ENCODE measurements around the gene ACCSL. TPM values are rescaled to one million over a fixed set of nuclear protein-coding genes. Genes with fewer than 3 reads are reported as not detected.

ACCSL gene
- total RNA-seq, 1 experiment from 2014 or later = not detected

GRCh38 chr11:44028816-44029506, 18.8 kb upstream of the ACCSL start:
- Histone ChIP-seq H2AFZ (ENCODE audit: low read length) (no peak overlapping the region), H3K9me2 (replicated peaks; ENCODE audit: low read length) (no peaks in the 10 kb centered on the region), H3K9ac (ENCODE audit: low read length) (no peak overlapping the region), H3K9me3 (ENCODE audit: low read length) (no peaks in the 10 kb centered on the region; the same call in 1 of the 2 replicates), H3K36me3 (ENCODE audit: low read depth, low read length) (no peaks in the 10 kb centered on the region), H3K79me2 (ENCODE audit: low read length) (no peaks in the 10 kb centered on the region), H3K4me2 (ENCODE audit: low read length) (no peak overlapping the region), H3K27me3 (ENCODE audit: low read length) (no peaks in the 10 kb centered on the region), H3K4me1 (ENCODE audit: insufficient read depth, low read length) (no peaks in the 10 kb centered on the region), H3K27ac (ENCODE audit: low read length) (no peak overlapping the region), H3F3A (ENCODE audit: low read length, unreplicated experiment) (no peaks in the 10 kb centered on the region), H3K4me3 (ENCODE audit: low read length) (no peak overlapping the region), H4K20me1 (ENCODE audit: low read length) (no peaks in the 10 kb centered on the region)
- DNase-seq (no peak), ATAC-seq (no peak)
- ChIA-PET POLR2A (ENCODE audit: unreplicated experiment) (no interaction called here), CTCF (no interaction called here)
- intact Hi-C loops (cut with micrococcal nuclease) = no loop called here
- TF ChIP-seq EZH2phosphoT487 (IDR thresholded peaks at IDR 0.05; ENCODE audit: borderline replicate concordance, low read length) (no peak), CTCF (conservative IDR thresholded peaks at IDR 0.05; ENCODE audit: low read depth, low read length) (no peak), EZH2 (IDR thresholded peaks at IDR 0.05; ENCODE audit: low read length, unreplicated experiment) (no peak)
- BruUV-seq (replicated peaks) = no TSS peak

- BruUV-seq (replicated peaks) = no TSS peak
- POLR2A ChIA-PET (ENCODE audit: unreplicated experiment) = no interaction called here
- Histone ChIP-seq H3F3A (ENCODE audit: low read length, unreplicated experiment) (no peaks in the 10 kb centered on the region), H3K36me3 (ENCODE audit: low read depth, low read length) (no peaks in the 10 kb centered on the region), H4K20me1 (ENCODE audit: low read length) (no peaks in the 10 kb centered on the region), H3K4me3 (ENCODE audit: low read length) (no peak overlapping the region), H3K79me2 (ENCODE audit: low read length) (no peaks in the 10 kb centered on the region), H3K9me3 (ENCODE audit: low read length) (no peaks in the 10 kb centered on the region; the same call in 1 of the 2 replicates), H3K4me1 (ENCODE audit: insufficient read depth, low read length) (no peaks in the 10 kb centered on the region), H2AFZ (ENCODE audit: low read length) (no peak overlapping the region), H3K27me3 (ENCODE audit: low read length) (no peaks in the 10 kb centered on the region), H3K4me2 (ENCODE audit: low read length) (no peak overlapping the region), H3K9me2 (replicated peaks; ENCODE audit: low read length) (no peaks in the 10 kb centered on the region), H3K27ac (ENCODE audit: low read length) (no peak overlapping the region), H3K9ac (ENCODE audit: low read length) (no peak overlapping the region)
- DNase-seq = no peak
- intact Hi-C loops (cut with micrococcal nuclease) = no loop called here
- TF ChIP-seq EZH2phosphoT487 (IDR thresholded peaks at IDR 0.05; ENCODE audit: borderline replicate concordance, low read length) (no peak), EZH2 (IDR thresholded peaks at IDR 0.05; ENCODE audit: low read length, unreplicated experiment) (no peak), CTCF (conservative IDR thresholded peaks at IDR 0.05; ENCODE audit: low read depth, low read length) (no peak)
- CTCF ChIA-PET = no interaction called here
- ATAC-seq = no peak
Observed at GRCh38 chr11:44029507-44029845, 18.3 kb upstream of the ACCSL start.
